Gastroesophageal sphincter (tissue), 4 donors: ENCODE results near the gene NAA11. TPM values are rescaled to one million over a fixed set of nuclear protein-coding genes. Genes with fewer than 3 reads are reported as not detected.
A peak's percentile ranks its signal among the peaks of the same experiment; 100 is the strongest.

Experiments
- ATAC-seq: fragments of 150-250 bp; one replicate; pipeline ENCODE4 v1.9.1; 2016; ENCODE audit warnings: mild to moderate bottlenecking, moderate library complexity
- H3K27ac ChIP-seq, 4 donors: fragments of 200-600 bp; sonication (generic) in 3 of 4; 1 replicate in 3 of 4; 2 replicates in 1 of 4; pipeline ENCODE4 v1.5.1; 2016 to 2019
- H3K27me3 ChIP-seq: fragments of 200-600 bp; sonication (generic); one replicate; pipeline ENCODE4 v1.5.1; 2019
- H3K36me3 ChIP-seq, 2 donors: fragments of 200-600 bp; sonication (generic); one replicate each; pipeline ENCODE4 v1.5.1; 2019; ENCODE audit warnings: control low read depth in 1 of 2
- H3K4me1 ChIP-seq, 3 donors: fragments of 200-600 bp; sonication (generic); 1 replicate in 2 of 3; 2 replicates in 1 of 3; pipeline ENCODE4 v1.5.1; 2016 to 2019; ENCODE audit warnings: control low read depth in 2 of 3
- H3K4me3 ChIP-seq, 2 donors: fragments of 200-600 bp; sonication (generic); one replicate each; pipeline ENCODE4 v1.5.1; 2019; ENCODE audit warnings: mild to moderate bottlenecking in 1 of 2, moderate library complexity in 1 of 2
- H3K9me3 ChIP-seq, 3 donors: fragments of 200-600 bp; sonication (generic); one replicate each; pipeline ENCODE4 v1.5.1; 2017 to 2019; ENCODE audit warnings: control low read depth in 2 of 3
- EP300 ChIP-seq: sonication (generic); formaldehyde crosslinking; IDR thresholded peaks from one replicate; pipeline ENCODE4 v1.6.1; 2017; ENCODE audit warnings: antibody characterized with exemption, mild to moderate bottlenecking
- POLR2A ChIP-seq, 2 donors: fragments of 450-650 bp; IDR thresholded peaks; one replicate each; pipeline ENCODE4 v1.6.1; 2017; ENCODE audit warnings: antibody characterized with exemption in 2 of 2, mild to moderate bottlenecking in 2 of 2, moderate library complexity in 1 of 2
- POLR2AphosphoS5 ChIP-seq: sonication (generic); formaldehyde crosslinking; IDR thresholded peaks from one replicate; pipeline ENCODE4 v1.6.1; 2017; ENCODE audit warnings: antibody characterized with exemption
- WGBS, 2 donors: methylation state at CpG; one replicate each; pipeline ENCODE4 v1.1.5; 2018; ENCODE audit warnings: low coverage in 1 of 2; 5-methylcytosine and 5-hydroxymethylcytosine counted together
- total RNA-seq, 4 donors: library from RNA; depleted of rRNA; stranded (reverse); fragments of >200 nt; gene quantifications; one replicate each; pipeline ENCODE4 v1.1.0, GENCODE V29; 2016
- TF ChIP-seq, protein P1 (sequence below), 4 experiments: fragments of 200-600 bp in 2 of 4; fragments of 450-650 bp in 2 of 4; sonication (generic) in 1 of 4; IDR thresholded peaks; one replicate each; pipeline ENCODE4 v1.5.1; 2017 to 2019; ENCODE audit warnings: antibody characterized with exemption in 4 of 4, mild to moderate bottlenecking in 2 of 4, moderate library complexity in 2 of 4

NAA11 gene
- total RNA-seq = not detected

DNA sequence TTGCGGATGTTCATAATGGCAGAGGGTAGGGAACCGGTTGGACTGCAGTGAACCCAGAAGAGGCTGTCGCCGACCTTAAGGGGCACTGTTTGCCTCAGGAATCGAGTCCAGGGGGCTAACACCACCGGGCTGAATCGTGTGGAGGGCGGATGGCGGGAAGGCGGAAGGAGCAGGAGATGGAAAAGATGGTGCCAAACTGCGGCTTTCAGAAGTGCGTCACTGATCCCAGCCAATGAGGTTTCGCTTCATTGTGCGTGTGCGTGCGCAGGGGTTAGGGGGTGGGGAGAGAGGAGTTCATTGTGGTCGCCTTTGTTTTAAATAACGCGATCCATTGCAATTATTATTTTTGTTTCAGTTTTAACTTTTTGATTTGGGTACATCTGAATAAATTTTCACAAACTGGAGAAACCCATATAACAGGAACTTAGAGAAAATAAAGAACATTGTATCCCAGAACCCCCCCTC, at the start of gene NAA11:
NAA11 (minus strand) TSS at position 198 of the 465 bp plus-strand sequence; CDS start at position 14, 184 bp downstream.
- no peaks in the 10 kb centered on the region for H3K36me3 ChIP-seq
- WGBS, 2 donors = 91 to 95% methylated on average over 14 to 17 of the region's 19 CpGs
- no peaks in the 10 kb centered on the region for H3K27me3 ChIP-seq
- no peak within 1 kb of the TSS for H3K27ac ChIP-seq
- peaks cover 0 to 5% (median 0%) of the 10 kb centered on the region in 3 donors for H3K4me1 ChIP-seq
- H3K9me3 ChIP-seq = no peaks in the 10 kb centered on the region
- TF ChIP-seq POLR2AphosphoS5 (no peak), EP300 (no peak), POLR2A (IDR thresholded peaks at IDR 0.05) (no peak)
- TF ChIP-seq, protein P1, sequence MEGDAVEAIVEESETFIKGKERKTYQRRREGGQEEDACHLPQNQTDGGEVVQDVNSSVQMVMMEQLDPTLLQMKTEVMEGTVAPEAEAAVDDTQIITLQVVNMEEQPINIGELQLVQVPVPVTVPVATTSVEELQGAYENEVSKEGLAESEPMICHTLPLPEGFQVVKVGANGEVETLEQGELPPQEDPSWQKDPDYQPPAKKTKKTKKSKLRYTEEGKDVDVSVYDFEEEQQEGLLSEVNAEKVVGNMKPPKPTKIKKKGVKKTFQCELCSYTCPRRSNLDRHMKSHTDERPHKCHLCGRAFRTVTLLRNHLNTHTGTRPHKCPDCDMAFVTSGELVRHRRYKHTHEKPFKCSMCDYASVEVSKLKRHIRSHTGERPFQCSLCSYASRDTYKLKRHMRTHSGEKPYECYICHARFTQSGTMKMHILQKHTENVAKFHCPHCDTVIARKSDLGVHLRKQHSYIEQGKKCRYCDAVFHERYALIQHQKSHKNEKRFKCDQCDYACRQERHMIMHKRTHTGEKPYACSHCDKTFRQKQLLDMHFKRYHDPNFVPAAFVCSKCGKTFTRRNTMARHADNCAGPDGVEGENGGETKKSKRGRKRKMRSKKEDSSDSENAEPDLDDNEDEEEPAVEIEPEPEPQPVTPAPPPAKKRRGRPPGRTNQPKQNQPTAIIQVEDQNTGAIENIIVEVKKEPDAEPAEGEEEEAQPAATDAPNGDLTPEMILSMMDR (IDR thresholded peaks at IDR 0.05) = no peak
- no peak within 1 kb of the TSS for H3K4me3 ChIP-seq
- no peak for ATAC-seq

- Histone ChIP-seq H3K27ac (no peak overlapping the region), H3K4me1 (peaks cover 0 to 20% (median 2%) of the 10 kb centered on the region in 3 donors), H3K36me3 (no peaks in the 10 kb centered on the region), H3K27me3 (no peaks in the 10 kb centered on the region), H3K4me3 (no peak overlapping the region), H3K9me3 (no peaks in the 10 kb centered on the region)
- WGBS, 2 donors = 57 to 81% methylated on average over 2 of the region's 2 CpGs
- ATAC-seq = no peak
- no peak for TF ChIP-seq EP300
- TF ChIP-seq, protein P1 (IDR thresholded peaks at IDR 0.05) = no peak
- TF ChIP-seq POLR2A (IDR thresholded peaks at IDR 0.05) = no peak
- no peak for TF ChIP-seq POLR2AphosphoS5
Observed at GRCh38 chr4:79370026-79370425, 44.2 kb upstream of the NAA11 start.

DNA sequence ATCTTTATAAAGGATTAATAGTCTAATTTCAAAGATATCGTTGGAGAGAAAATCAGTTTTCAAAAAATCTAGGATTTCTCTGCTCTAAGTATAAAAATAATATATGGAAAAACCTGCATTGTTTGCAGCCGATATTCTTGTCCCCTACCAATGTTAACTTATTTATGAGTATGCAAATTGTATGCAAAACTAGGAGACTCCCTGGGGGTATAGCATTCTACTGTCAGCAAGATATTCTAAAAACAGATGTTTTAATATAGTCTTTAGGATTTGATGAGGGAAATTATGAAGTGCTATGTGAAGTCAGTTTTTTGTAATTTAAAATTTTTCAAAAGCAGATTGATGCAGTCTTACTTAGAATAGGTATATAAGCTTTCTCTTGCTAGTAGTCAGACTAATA, 41.2 kb upstream of the NAA11 start:
- TF ChIP-seq, protein P1 (IDR thresholded peaks at IDR 0.05) = no peak
- no peak for TF ChIP-seq POLR2A (IDR thresholded peaks at IDR 0.05)
- no peak for TF ChIP-seq POLR2AphosphoS5
- TF ChIP-seq EP300 = no peak
- H3K27me3 ChIP-seq = no peaks in the 10 kb centered on the region
- H3K36me3 ChIP-seq = no peaks in the 10 kb centered on the region
- 87 to 91% methylated on average over 2 of the region's 2 CpGs for WGBS, 2 donors
- no peak for ATAC-seq
- no peaks in the 10 kb centered on the region for H3K9me3 ChIP-seq
- no peak overlapping the region for H3K4me3 ChIP-seq
- H3K27ac ChIP-seq = no peak overlapping the region
- H3K4me1 ChIP-seq = peaks cover 0 to 20% (median 2%) of the 10 kb centered on the region in 3 donors

- Histone ChIP-seq H3K4me1 (peaks cover 0 to 20% (median 2%) of the 10 kb centered on the region in 3 donors), H3K27me3 (no peaks in the 10 kb centered on the region), H3K36me3 (no peaks in the 10 kb centered on the region), H3K27ac (peak overlapping the region in 1 of 4 donors; percentile 2), H3K4me3 (no peak overlapping the region), H3K9me3 (no peaks in the 10 kb centered on the region)
- no peak for TF ChIP-seq POLR2AphosphoS5
- no peak for TF ChIP-seq EP300
- TF ChIP-seq, protein P1 (IDR thresholded peaks at IDR 0.05) = no peak
- TF ChIP-seq POLR2A (IDR thresholded peaks at IDR 0.05) = no peak
- ATAC-seq = no peak
Observed at GRCh38 chr4:79366422-79366821, 40.6 kb upstream of the NAA11 start.

- Histone ChIP-seq H3K9me3 (no peaks in the 10 kb centered on the region), H3K36me3 (no peaks in the 10 kb centered on the region), H3K27me3 (no peaks in the 10 kb centered on the region), H3K27ac (no peak overlapping the region), H3K4me1 (peaks cover 0 to 33% (median 2%) of the 10 kb centered on the region in 3 donors), H3K4me3 (no peak overlapping the region)
- WGBS, 2 donors = 83 to 88% methylated on average over 6 of the region's 6 CpGs
- TF ChIP-seq POLR2A (IDR thresholded peaks at IDR 0.05) = no peak
- no peak for TF ChIP-seq POLR2AphosphoS5
- TF ChIP-seq EP300 = no peak
- TF ChIP-seq, protein P1 (IDR thresholded peaks at IDR 0.05) = no peak
- ATAC-seq = no peak
Observed at GRCh38 chr4:79364061-79364460, 38.2 kb upstream of the NAA11 start.
